Esophagus squamous epithelium (tissue), 4 donors: ENCODE data around the gene CRTAP.

Experiments
- CTCF ChIP-seq, 6 experiments: fragments of 450-650 bp in 4 of 6; fragments of 200-600 bp in 2 of 6; sonication (generic) in 2 of 6; IDR thresholded peaks; one replicate each; pipeline ENCODE4 v1.5.1; 2016 to 2019; ENCODE audit warnings: antibody characterized with exemption in 6 of 6, mild to moderate bottlenecking in 4 of 6, moderate library complexity in 4 of 6
- POLR2A ChIP-seq, 4 donors: fragments of 450-650 bp; IDR thresholded peaks; one replicate each; pipeline ENCODE4 v1.6.1; 2017; ENCODE audit warnings: antibody characterized with exemption in 4 of 4, mild to moderate bottlenecking in 4 of 4, moderate library complexity in 3 of 4

DNA sequence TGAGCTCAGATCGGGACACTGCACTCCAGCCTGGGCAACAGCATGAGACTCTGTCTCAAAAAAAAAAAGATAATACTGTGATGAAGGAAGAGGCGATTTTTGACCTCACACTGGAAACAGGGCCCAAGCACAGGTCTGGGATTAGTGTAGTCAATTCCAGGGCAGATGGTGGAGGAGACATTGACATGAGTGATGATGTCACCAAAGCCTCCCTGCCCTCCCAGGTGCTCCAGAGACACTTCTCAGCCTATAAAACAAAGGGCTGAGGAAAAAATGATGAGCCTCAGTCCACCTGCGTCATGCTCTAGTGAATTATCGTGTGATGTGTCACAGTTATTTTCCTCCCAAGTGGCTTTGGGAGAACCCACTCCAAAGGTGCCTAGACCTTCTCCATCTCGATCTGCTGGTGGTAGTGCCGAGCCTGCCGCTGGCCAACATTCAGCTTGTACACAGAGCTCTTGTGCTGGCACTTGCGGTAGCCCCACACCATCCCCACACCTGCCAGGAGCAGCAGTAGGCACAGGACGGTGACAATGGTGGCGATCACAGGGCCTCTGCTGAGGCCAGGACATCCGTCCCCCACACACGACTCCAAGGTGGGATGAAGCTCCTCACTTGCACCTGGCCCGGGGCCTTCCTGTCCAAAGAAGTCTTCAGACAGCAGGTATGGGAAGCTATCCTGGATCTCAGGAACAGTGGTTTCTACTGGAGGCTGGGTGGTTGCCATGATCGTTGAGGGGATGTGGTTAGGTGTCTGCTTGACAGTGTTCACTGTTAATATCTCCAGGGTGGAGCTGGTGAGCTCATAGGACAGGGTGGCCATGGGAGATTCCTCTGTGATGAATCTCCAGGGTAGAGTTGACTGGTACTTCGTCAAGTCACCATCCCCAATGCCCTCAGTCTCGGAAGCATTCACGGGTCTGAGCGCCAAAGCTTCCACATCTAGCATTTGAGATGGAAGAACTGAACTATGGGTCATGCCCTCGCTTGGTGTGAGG lies 38.8 kb downstream of the CRTAP start:
- TF ChIP-seq CTCF (IDR thresholded peaks at IDR 0.05) (no peak), POLR2A (IDR thresholded peaks at IDR 0.05) (no peak)
